ENCODE measurements around the gene C9orf72. TPM values are rescaled to one million over a fixed set of nuclear protein-coding genes. Genes with fewer than 3 reads are reported as not detected.

Gene C9orf72
- total and polyA plus RNA-seq, 2 of the 8 experiments (the other 6 are each of a cell fraction or from before 2014, with no cell fraction given): 7.2 to 17.5 TPM

GRCh38 chr9:27510780-27511179 is 62.5 kb downstream of the C9orf72 start:
- 86% methylated on average over 2 of the region's 2 CpGs; no CpG with 5 or more reads in 1 of the 2 experiments for WGBS, 2 experiments (ENCODE audit: extremely low coverage in 1 of 2, insufficient coverage in 1 of 2, insufficient read length in 1 of 2, insufficient replicate concordance in 2 of 2, low coverage in 1 of 2, low lambda C conversion rate in 2 of 2, missing lambda C conversion rate in 1 of 2)
- H4K8ac ChIP-seq (ENCODE audit: extremely low read depth, insufficient read depth, low read length): no peak overlapping the region
- no peak for TF ChIP-seq NRF1 (IDR thresholded peaks at IDR 0.05; ENCODE audit: low read depth, low read length)
- TF ChIP-seq RNF2 (IDR thresholded peaks at IDR 0.05; ENCODE audit: borderline replicate concordance, low read depth, low read length, missing control alignments, poor library complexity, severe bottlenecking): no peak
- TF ChIP-seq RXRA (IDR thresholded peaks at IDR 0.05; ENCODE audit: insufficient read depth, low read depth, low read length): no peak
- no peak for TF ChIP-seq ATF3 (IDR thresholded peaks at IDR 0.05; ENCODE audit: insufficient read depth, low read depth, low read length)
- TF ChIP-seq JUND (IDR thresholded peaks at IDR 0.05; ENCODE audit: low read length): no peak
- TF ChIP-seq CTCF (IDR thresholded peaks at IDR 0.05; ENCODE audit: control extremely low read depth in 1 of 3, insufficient read depth in 1 of 3, low read depth in 1 of 3, low read length in 3 of 3): no peak
- no peak for TF ChIP-seq SP1 (IDR thresholded peaks at IDR 0.05; ENCODE audit: low read depth, low read length)
- TF ChIP-seq RAD21 (IDR thresholded peaks at IDR 0.05 in 1 of 2, conservative IDR thresholded peaks at IDR 0.05 in 1 of 2; ENCODE audit: low read depth in 2 of 2, low read length in 2 of 2): no peak
- no peak for TF ChIP-seq TBP (IDR thresholded peaks at IDR 0.05; ENCODE audit: low read depth, low read length)

More at GRCh38 chr9:27510780-27511179, 62.5 kb downstream of the C9orf72 start:
- Histone ChIP-seq H2BK12ac (ENCODE audit: low read depth, low read length) (no peak overlapping the region), H3K36me3 (ENCODE audit: control insufficient read depth in 2 of 4, insufficient read depth in 4 of 4, low read length in 3 of 4) (peaks cover 0 to 6% (median 0%) of the 10 kb centered on the region in 4 experiments; a peak in 1 of 8 replicates), H3K23me2 (ENCODE audit: low read depth, low read length) (no peaks in the 10 kb centered on the region), H4K5ac (ENCODE audit: insufficient read length, low read depth, low read length) (no peak overlapping the region), H3K79me2 (ENCODE audit: control insufficient read depth in 1 of 2, insufficient read depth in 2 of 2, low read length in 2 of 2) (peaks cover 0 to 13% of the 10 kb centered on the region in 2 experiments; a peak in 1 of 4 replicates), H3K4me3 (ENCODE audit: extremely low read depth in 1 of 4, insufficient read depth in 2 of 4, low read depth in 3 of 4, low read length in 4 of 4) (no peak overlapping the region), H2BK15ac (ENCODE audit: low read length) (no peak overlapping the region), H2BK120ac (replicated peaks; ENCODE audit: low read depth, low read length) (no peak overlapping the region), H3K4me1 (replicated peaks in 1 of 4; ENCODE audit: control insufficient read depth in 3 of 4, insufficient read depth in 4 of 4, low read length in 3 of 4) (peaks cover 0 to 2% (median 0%) of the 10 kb centered on the region in 4 experiments; a peak in 1 of 7 replicates), H3K27ac (ENCODE audit: low read depth, low read length) (no peak overlapping the region), H2BK20ac (ENCODE audit: low read length) (no peak overlapping the region), H3K9ac (replicated peaks in 1 of 4; ENCODE audit: extremely low read depth in 1 of 4, low read depth in 3 of 4, low read length in 3 of 4) (no peak overlapping the region), H2AFZ (ENCODE audit: low read length) (no peak overlapping the region), H3K23ac (ENCODE audit: insufficient read length) (no peak overlapping the region), H3K79me1 (ENCODE audit: low read depth, low read length) (no peaks in the 10 kb centered on the region), H3K56ac (replicated peaks; ENCODE audit: insufficient read length, low read depth, low read length) (no peak overlapping the region), H3K14ac (ENCODE audit: insufficient read length) (no peak overlapping the region), H3K9me3 (ENCODE audit: insufficient read depth in 2 of 2, low read depth in 1 of 2, low read length in 1 of 2) (no peaks in the 10 kb centered on the region), H3K18ac (ENCODE audit: extremely low read depth, low read length) (no peak overlapping the region), H3K4me2 (ENCODE audit: insufficient read depth in 1 of 2, low read depth in 2 of 2, low read length in 2 of 2) (no peak overlapping the region), H2BK5ac (ENCODE audit: low read depth, low read length) (no peak overlapping the region), H2AK5ac (ENCODE audit: low read depth, low read length) (no peak overlapping the region), H3K27me3 (replicated peaks in 1 of 4; ENCODE audit: control insufficient read depth in 3 of 4, extremely low read depth in 1 of 4, insufficient read depth in 3 of 4, low read length in 3 of 4) (no peaks in the 10 kb centered on the region), H4K20me1 (replicated peaks in 1 of 2; ENCODE audit: control insufficient read depth in 1 of 2, insufficient read depth in 2 of 2, low read length in 2 of 2) (no peaks in the 10 kb centered on the region), H3K4ac (replicated peaks; ENCODE audit: insufficient read length, low read depth, low read length) (no peak overlapping the region), H4K91ac (replicated peaks; ENCODE audit: insufficient read length, low read length) (no peak overlapping the region)
- ChIA-PET CTCF (ENCODE audit: partially characterized antibody) (interaction anchor here (0.9 to 2.0 kb wide), 4 partner anchors 13 to 37 kb away, joined by 3 to 4 read pairs (median 3); partner anchors contain the start of gene MOB3B), POLR2A (ENCODE audit: partially characterized antibody) (interaction anchor here (1.2 kb wide), 1 partner anchor 13 kb away, joined by 4 read pairs; no protein-coding TSS in a partner anchor)
- no peak for DNase-seq (ENCODE audit: low read depth in 1 of 2, low spot score in 2 of 2)
- FAIRE-seq: no peak
